Tibial artery (tissue), 4 donors: ENCODE measurements around the gene TSPY8.
"Not testable (repeated sequence)": the region's sequence is repeated elsewhere in the genome, so short reads cannot be mapped to it uniquely, and the experiment has no call there.

Source experiments
- DNase-seq, 2 donors: peaks; one replicate each; pipeline ENCODE4 v3.0.0-alpha.2; 2019
- H3K27ac ChIP-seq, 2 donors: fragments of 200-600 bp; sonication (generic) in 1 of 2; 1 replicate in 1 of 2; 2 replicates in 1 of 2; pipeline ENCODE4 v1.5.1; 2018 to 2019; ENCODE audit warnings: mild to moderate bottlenecking in 1 of 2
- H3K27me3 ChIP-seq, 2 donors: fragments of 200-600 bp; sonication (generic) in 1 of 2; one replicate each; pipeline versions ENCODE4 v1.5.1 to v1.6.0; 2016 to 2019
- H3K36me3 ChIP-seq, 3 donors: fragments of 200-600 bp; sonication (generic) in 2 of 3; one replicate each; pipeline ENCODE4 v1.5.1; 2016 to 2019; ENCODE audit warnings: mild to moderate bottlenecking in 2 of 3
- H3K4me1 ChIP-seq, 4 donors: fragments of 200-600 bp; sonication (generic) in 2 of 4; 1 replicate in 3 of 4; 2 replicates in 1 of 4; pipeline ENCODE4 v1.5.1; 2016 to 2019
- H3K4me3 ChIP-seq, 2 donors: fragments of 200-600 bp; sonication (generic) in 1 of 2; 1 replicate in 1 of 2; 2 replicates in 1 of 2; pipeline ENCODE4 v1.5.1; 2018 to 2019; ENCODE audit warnings: mild to moderate bottlenecking in 2 of 2
- H3K9me3 ChIP-seq, 3 donors: fragments of 200-600 bp; sonication (generic) in 1 of 3; one replicate each; pipeline ENCODE4 v1.5.1; 2016 to 2019
- CTCF ChIP-seq, 2 experiments: fragments of 200-600 bp in 1 of 2; fragments of 450-650 bp in 1 of 2; IDR thresholded peaks; one replicate each; pipeline ENCODE4 v1.5.1; 2017 to 2019; ENCODE audit warnings: antibody characterized with exemption in 2 of 2, mild to moderate bottlenecking in 1 of 2, moderate library complexity in 1 of 2
- intact Hi-C: fragments of 100-400 bp; cut with DNase I; formaldehyde crosslinking; loops from one replicate; pipeline ENCODE4 v1.15.0; 2023; ENCODE audit warnings: low total_unique reads

Gene TSPY8

GRCh38 chrY:9357497-9357896, at the start of gene TSPY8:
Gene TSPY8, plus strand, starts transcription at chrY:9357797. Its CDS starts 46 bp downstream, at chrY:9357843.
- H3K36me3 ChIP-seq, H3K4me3 ChIP-seq, H3K9me3 ChIP-seq, H3K4me1 ChIP-seq, H3K27ac ChIP-seq, DNase-seq, intact Hi-C loops, H3K27me3 ChIP-seq: not testable (repeated sequence)

GRCh38 chrY:9320996-9321395, 36.6 kb upstream of the TSPY8 start:
- Histone ChIP-seq H3K4me3 (no peak overlapping the region), H3K9me3 (no peaks in the 10 kb centered on the region), H3K36me3 (no peaks in the 10 kb centered on the region), H3K4me1 (no peaks in the 10 kb centered on the region), H3K27me3 (no peaks in the 10 kb centered on the region), H3K27ac (no peak overlapping the region)
- no peak for DNase-seq
- intact Hi-C loops, result no loop called here
- no peak for TF ChIP-seq CTCF (IDR thresholded peaks at IDR 0.05)

- DNase-seq, H3K27me3 ChIP-seq, H3K4me1 ChIP-seq, H3K9me3 ChIP-seq, H3K27ac ChIP-seq, H3K36me3 ChIP-seq, intact Hi-C loops, H3K4me3 ChIP-seq: not testable (repeated sequence)
Observed at GRCh38 chrY:9337164-9337563, 20.4 kb upstream of the TSPY8 start, which contains the start of gene TSPY4. Gene TSPY4, plus strand, starts transcription at chrY:9337464. Its CDS starts 46 bp downstream, at chrY:9337510.

- DNase-seq, result peak in 1 of 2 donors; percentile 59
- H3K36me3 ChIP-seq, H3K27me3 ChIP-seq, H3K9me3 ChIP-seq, H3K27ac ChIP-seq, H3K4me3 ChIP-seq, intact Hi-C loops, H3K4me1 ChIP-seq: not testable (repeated sequence)
Observed at GRCh38 chrY:9396527-9396926, 38.9 kb downstream of the TSPY8 start.

- H3K9me3 ChIP-seq, H3K27me3 ChIP-seq, H3K36me3 ChIP-seq, H3K4me1 ChIP-seq, H3K27ac ChIP-seq, H3K4me3 ChIP-seq, DNase-seq, intact Hi-C loops: not testable (repeated sequence)
Observed at GRCh38 chrY:9398121-9398520, 40.5 kb downstream of the TSPY8 start, which contains the start of gene TSPY3. Gene TSPY3, plus strand, starts transcription at chrY:9398421. Its CDS starts 46 bp downstream, at chrY:9398467.
